ENCODE data around the gene FABP1. TPM values are rescaled to one million over a fixed set of nuclear protein-coding genes. Genes with fewer than 3 reads are reported as not detected.

The FABP1 gene
- total and polyA plus RNA-seq, 10 donors = 0.15 to 3.6 (median 0.39) TPM; not detected in 7

- Histone ChIP-seq H3K9me3 (no peaks in the 10 kb centered on the region), H3K4me1 (no peaks in the 10 kb centered on the region), H3K4me3 (no peak overlapping the region), H3K27me3 (replicated peaks in 1 of 7) (no peaks in the 10 kb centered on the region), H3K27ac (no peak overlapping the region), H3K36me3 (no peaks in the 10 kb centered on the region)
- DNase-seq = no peak
- TF ChIP-seq POLR2AphosphoS5 (IDR thresholded peaks at IDR 0.05) = no peak
- TF ChIP-seq POLR2A (IDR thresholded peaks at IDR 0.05) = no peak
- TF ChIP-seq CTCF (IDR thresholded peaks at IDR 0.05 in 8 of 11, conservative IDR thresholded peaks at IDR 0.05 in 3 of 11) = no peak
- 49 to 73% (median 56%) methylated on average over 3 of the region's 3 CpGs for WGBS, 5 donors
- intact Hi-C loops (cut with DNase I; ENCODE audit: low total_unique reads) = no loop called here
These were observed 49.2 kb downstream of the FABP1 start for GRCh38 chr2:88078643-88079172.

GRCh38 chr2:88077080-88077479 lies 50.8 kb downstream of the FABP1 start:
- no peaks in the 10 kb centered on the region for H3K9me3 ChIP-seq
- 81 to 91% (median 88%) methylated on average over 8 of the region's 8 CpGs for WGBS, 5 donors
- intact Hi-C loops (cut with DNase I; ENCODE audit: low total_unique reads) = no loop called here
- no peak for DNase-seq
- no peaks in the 10 kb centered on the region for H3K36me3 ChIP-seq
- TF ChIP-seq POLR2A (IDR thresholded peaks at IDR 0.05) (no peak), POLR2AphosphoS5 (IDR thresholded peaks at IDR 0.05) (no peak), CTCF (IDR thresholded peaks at IDR 0.05 in 8 of 11, conservative IDR thresholded peaks at IDR 0.05 in 3 of 11) (no peak)
- H3K27ac ChIP-seq = no peak overlapping the region
- no peak overlapping the region for H3K4me3 ChIP-seq
- H3K27me3 ChIP-seq (replicated peaks in 1 of 7) = peaks cover 0 to 3% (median 0%) of the 10 kb centered on the region in 7 donors
- H3K4me1 ChIP-seq = no peaks in the 10 kb centered on the region

GRCh38 chr2:88074854-88075292 lies 53.0 kb downstream of the FABP1 start:
- no peak overlapping the region for H3K27ac ChIP-seq
- WGBS, 5 donors = 56 to 90% (median 77%) methylated on average over 4 of the region's 4 CpGs
- intact Hi-C loops (cut with DNase I; ENCODE audit: low total_unique reads) = no loop called here
- H3K9me3 ChIP-seq = no peaks in the 10 kb centered on the region
- no peak for TF ChIP-seq CTCF (IDR thresholded peaks at IDR 0.05 in 8 of 11, conservative IDR thresholded peaks at IDR 0.05 in 3 of 11)
- TF ChIP-seq POLR2AphosphoS5 (IDR thresholded peaks at IDR 0.05) = no peak
- no peak for TF ChIP-seq POLR2A (IDR thresholded peaks at IDR 0.05)
- H3K4me3 ChIP-seq = no peak overlapping the region
- DNase-seq = no peak
- H3K4me1 ChIP-seq = no peaks in the 10 kb centered on the region
- H3K27me3 ChIP-seq (replicated peaks in 1 of 7) = peaks cover 0 to 3% (median 0%) of the 10 kb centered on the region in 7 donors
- H3K36me3 ChIP-seq = no peaks in the 10 kb centered on the region

DNA sequence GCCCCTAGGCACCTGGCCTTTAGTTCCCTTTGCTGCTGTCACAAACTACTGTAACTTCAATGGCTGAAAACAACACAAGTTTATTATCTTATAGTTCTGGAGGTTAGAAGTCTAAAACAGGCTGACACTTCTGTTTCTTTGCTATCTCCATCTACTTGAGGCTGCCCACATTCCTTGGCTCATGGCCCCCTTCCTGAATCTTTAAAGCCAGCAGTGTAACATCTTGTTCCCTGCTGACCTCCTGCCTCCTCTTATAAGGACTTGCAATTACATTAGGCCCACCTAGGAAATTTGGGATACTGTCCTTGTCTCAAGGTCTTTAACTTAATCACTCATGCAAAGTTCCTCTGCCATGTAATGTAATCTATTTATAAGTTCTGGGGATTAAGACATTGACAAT lies 53.7 kb downstream of the FABP1 start:
- no peaks in the 10 kb centered on the region for H3K36me3 ChIP-seq
- H3K27me3 ChIP-seq (replicated peaks in 1 of 7) = peaks cover 0 to 3% (median 0%) of the 10 kb centered on the region in 7 donors
- DNase-seq = no peak
- no peak overlapping the region for H3K27ac ChIP-seq
- H3K4me3 ChIP-seq = no peak overlapping the region
- no peaks in the 10 kb centered on the region for H3K9me3 ChIP-seq
- TF ChIP-seq POLR2A (IDR thresholded peaks at IDR 0.05) (no peak), CTCF (IDR thresholded peaks at IDR 0.05 in 8 of 11, conservative IDR thresholded peaks at IDR 0.05 in 3 of 11) (no peak), POLR2AphosphoS5 (IDR thresholded peaks at IDR 0.05) (no peak)
- intact Hi-C loops (cut with DNase I; ENCODE audit: low total_unique reads) = no loop called here
- H3K4me1 ChIP-seq = no peaks in the 10 kb centered on the region

Small RNA genes within 50 kb of the gene (microRNA-seq; reads per million reads assigned to microRNA genes)
- 0 reads per million in 3 donors for gene MIR4780

Small RNA genes within 50 kb of the gene (small RNA-seq; reads per million reads assigned to genes)
- 0 reads per million in 4 donors for gene MIR4780

Other genes with a start within 250 kb of the FABP1 start
- 10 to 100 TPM in 1 of 7 donors, 1 to 10 TPM in 3, not detected in 3; 3.5 to 11.6 (median 7.0) TPM for gene RNU2-63P, start 111.5 kb downstream of the FABP1 start, total RNA-seq
- gene RNU2-63P, start 111.5 kb downstream of the FABP1 start, polyA plus RNA-seq = not detected
- 10 to 100 TPM; 20.4 to 32.8 (median 24.8) TPM for gene KRCC1, start 72.3 kb downstream of the FABP1 start, total RNA-seq
- gene KRCC1, start 72.3 kb downstream of the FABP1 start, polyA plus RNA-seq = 10 to 100 TPM; 38.1 to 42.3 (median 40.3) TPM
- not detected for gene SMYD1, start 60.2 kb downstream of the FABP1 start, total RNA-seq
- under 1 TPM in 2 of 3 donors, not detected in 1; 0.02 to 0.07 TPM for gene SMYD1, start 60.2 kb downstream of the FABP1 start, polyA plus RNA-seq
- gene THNSL2, start 42.3 kb upstream of the FABP1 start, total RNA-seq = 10 to 100 TPM in 4 of 7 donors, 1 to 10 TPM in 3; 5.9 to 20.3 (median 10.8) TPM
- 10 to 100 TPM in 1 of 3 donors, 1 to 10 TPM in 2; 7.4 to 12.3 (median 7.5) TPM for gene THNSL2, start 42.3 kb upstream of the FABP1 start, polyA plus RNA-seq

Data from spleen (tissue), 11 donors.